RWPE1 (cell line): Measurements from ENCODE around the gene CSAG2.
"Not testable (repeated sequence)": the region's sequence is repeated elsewhere in the genome, so short reads cannot be mapped to it uniquely, and the experiment has no call there.

ENCODE experiments used
- CTCF ChIA-PET: fragments of 350-600 bp; sonication (Branson Sonifier 250); formaldehyde crosslinking; extraction: SDS; loops from one replicate; lab custom pipeline; 2021; lab: Yijun Ruan, JAX
- POLR2A ChIA-PET: fragments of 400-600 bp; formaldehyde crosslinking; extraction: SDS; loops from one replicate; lab custom pipeline; 2020; ENCODE audit warnings: antibody characterized with exemption; ENCODE audit not compliant: low non-redundant PET; lab: Yijun Ruan, JAX
- DNase-seq: peaks from one replicate; pipeline ENCODE4 v3.0.0; 2012; ENCODE audit warnings: low spot score
- H3K27ac ChIP-seq: fragments of 450-650 bp; 2 replicates; pipeline ENCODE4 v1.5.1; 2017
- CTCF ChIP-seq: fragments of 450-650 bp; conservative IDR thresholded peaks from 2 replicates; pipeline ENCODE4 v1.5.1; 2017; ENCODE audit warnings: low read depth, mild to moderate bottlenecking

Gene CSAG2, protein sequence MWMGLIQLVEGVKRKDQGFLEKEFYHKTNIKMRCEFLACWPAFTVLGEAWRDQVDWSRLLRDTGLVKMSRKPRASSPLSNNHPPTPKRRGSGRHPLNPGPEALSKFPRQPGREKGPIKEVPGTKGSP

GRCh38 chrX:152709173-152709572 is at the start of gene CSAG2:
CSAG2 (minus strand) TSS chrX:152709273; CDS start chrX:152709112, 161 bp downstream.
- POLR2A ChIA-PET, CTCF ChIA-PET, DNase-seq, H3K27ac ChIP-seq: not testable (repeated sequence)

GRCh38 chrX:152754871-152755270 is 45.8 kb upstream of the CSAG2 start:
- POLR2A ChIA-PET, H3K27ac ChIP-seq, DNase-seq, CTCF ChIA-PET: not testable (repeated sequence)

- POLR2A ChIA-PET, CTCF ChIA-PET, DNase-seq, H3K27ac ChIP-seq: not testable (repeated sequence)
Observed at GRCh38 chrX:152753686-152754650, 44.9 kb upstream of the CSAG2 start, which contains the start of gene MAGEA2. MAGEA2 (minus strand) TSS chrX:152753842; CDS start chrX:152751363, 2,479 bp downstream.

DNA sequence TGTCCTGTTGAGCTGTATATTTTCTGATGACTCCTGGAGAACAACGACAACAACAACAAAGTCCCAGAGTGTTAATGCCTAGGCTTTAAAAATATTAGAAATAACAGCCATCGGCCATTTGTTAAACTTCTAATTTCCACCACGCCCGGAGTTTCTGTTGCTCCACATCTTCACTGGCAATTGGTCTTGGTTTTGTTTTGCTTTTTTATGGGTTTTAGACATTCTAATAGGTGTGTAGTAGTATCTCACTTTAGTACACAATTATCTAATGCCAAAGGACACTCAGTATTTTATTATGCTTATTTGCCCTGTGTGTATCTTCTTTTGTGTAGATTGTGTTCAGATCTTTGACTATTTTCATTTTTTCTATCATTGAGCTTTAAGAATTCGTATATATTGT is 29.5 kb upstream of the CSAG2 start:
- H3K27ac ChIP-seq: no peak overlapping the region
- TF ChIP-seq CTCF: no peak
- no peak for DNase-seq
- CTCF ChIA-PET: no interaction called here
- POLR2A ChIA-PET: no interaction called here

- POLR2A ChIA-PET, CTCF ChIA-PET: not testable (repeated sequence)
Observed at GRCh38 chrX:152736528-152736927, 27.5 kb upstream of the CSAG2 start.

DNA sequence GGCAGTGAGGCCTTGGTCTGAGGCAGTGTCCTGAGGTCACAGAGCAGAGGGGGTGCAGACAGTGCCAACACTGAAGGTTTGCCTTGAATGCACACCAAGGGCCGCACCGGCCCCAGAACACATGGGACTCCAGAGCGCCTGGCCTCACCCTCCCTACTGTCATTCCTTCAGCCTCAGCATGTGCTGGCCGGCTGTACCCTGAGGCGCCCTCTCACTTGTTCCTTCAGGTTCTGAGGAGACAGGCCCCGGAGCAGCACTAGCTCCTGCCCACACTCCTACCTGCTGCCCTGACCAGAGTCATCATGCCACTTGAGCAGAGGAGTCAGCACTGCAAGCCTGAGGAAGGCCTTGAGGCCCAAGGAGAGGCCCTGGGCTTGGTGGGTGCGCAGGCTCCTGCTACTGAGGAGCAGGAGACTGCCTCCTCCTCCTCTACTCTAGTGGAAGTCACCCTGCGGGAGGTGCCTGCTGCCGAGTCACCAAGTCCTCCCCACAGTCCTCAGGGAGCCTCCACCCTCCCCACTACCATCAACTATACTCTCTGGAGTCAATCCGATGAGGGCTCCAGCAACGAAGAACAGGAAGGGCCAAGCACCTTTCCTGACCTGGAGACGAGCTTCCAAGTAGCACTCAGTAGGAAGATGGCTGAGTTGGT is 26.9 kb upstream of the CSAG2 start:
- DNase-seq: no peak
- POLR2A ChIA-PET: no interaction called here
- no peak overlapping the region for H3K27ac ChIP-seq
- no peak for TF ChIP-seq CTCF
- CTCF ChIA-PET: no interaction called here

More at GRCh38 chrX:152736528-152736927, 27.5 kb upstream of the CSAG2 start:
- not testable (repeated sequence) for H3K27ac ChIP-seq, DNase-seq

- ChIA-PET POLR2A (no interaction called here), CTCF (no interaction called here)
- no peak for DNase-seq
- no peak for TF ChIP-seq CTCF
- H3K27ac ChIP-seq: no peak overlapping the region
Observed at GRCh38 chrX:152735101-152735500, 26.0 kb upstream of the CSAG2 start.

GRCh38 chrX:152734143-152734858 is 25.2 kb upstream of the CSAG2 start:
- H3K27ac ChIP-seq, POLR2A ChIA-PET, DNase-seq, CTCF ChIA-PET: not testable (repeated sequence)
